A172 (cell line): ENCODE results near the gene NUB1. TPM values are rescaled to one million over a fixed set of nuclear protein-coding genes. Genes with fewer than 3 reads are reported as not detected.

Experiments
- DNase-seq: peaks from one replicate; pipeline ENCODE4 v3.0.0-alpha.2; 2015; ENCODE audit warnings: low spot score
- total RNA-seq: library from RNA; depleted of rRNA; stranded (reverse); fragments of >200 nt; shearing (Covaris generic); gene quantifications from 2 replicates; pipeline ENCODE4 v1.2.3, GENCODE V29; 2014; rRNA removed

NUB1 gene
- total RNA-seq, 1 experiment from 2014 or later: 58.0 TPM

DNA sequence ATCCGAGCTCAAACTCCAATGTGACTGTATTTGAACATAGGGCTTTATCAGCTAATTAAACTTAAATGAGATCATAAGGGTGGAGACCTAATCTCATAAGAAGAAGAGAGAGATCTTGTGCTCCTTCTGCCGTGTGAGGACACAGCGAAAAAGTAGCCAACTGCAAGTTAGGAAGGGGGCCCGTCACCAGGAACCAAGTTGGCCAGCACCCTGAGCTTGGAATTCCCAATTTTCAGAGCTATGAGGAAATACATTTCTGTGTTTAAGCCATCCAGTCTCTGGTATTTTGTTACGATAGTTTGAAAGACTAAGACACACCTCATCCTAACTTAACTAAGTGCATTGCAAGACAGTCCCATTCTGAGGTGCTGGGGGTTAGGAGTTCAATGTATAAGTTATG, 82.3 kb downstream of the NUB1 start:
- no peak for DNase-seq

DNA sequence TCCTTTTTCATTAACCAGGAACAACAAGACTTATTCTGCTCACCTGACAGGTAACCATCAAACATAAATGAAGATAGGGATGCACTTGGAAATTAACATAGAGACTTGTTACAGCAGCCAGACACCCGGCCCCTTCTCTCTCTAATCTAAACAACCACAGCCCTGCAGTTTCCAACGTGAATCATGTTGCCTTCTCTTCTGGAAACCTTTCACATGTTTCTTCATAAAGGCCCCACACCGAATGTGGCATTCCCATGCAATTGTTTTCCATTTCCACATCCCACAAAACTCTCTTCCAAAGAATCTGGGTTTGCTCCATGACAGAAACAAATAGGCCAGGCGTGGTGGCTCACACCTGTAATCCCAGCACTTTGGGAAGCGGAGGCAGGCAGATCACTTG, 83.2 kb downstream of the NUB1 start:
- DNase-seq: no peak

DNA sequence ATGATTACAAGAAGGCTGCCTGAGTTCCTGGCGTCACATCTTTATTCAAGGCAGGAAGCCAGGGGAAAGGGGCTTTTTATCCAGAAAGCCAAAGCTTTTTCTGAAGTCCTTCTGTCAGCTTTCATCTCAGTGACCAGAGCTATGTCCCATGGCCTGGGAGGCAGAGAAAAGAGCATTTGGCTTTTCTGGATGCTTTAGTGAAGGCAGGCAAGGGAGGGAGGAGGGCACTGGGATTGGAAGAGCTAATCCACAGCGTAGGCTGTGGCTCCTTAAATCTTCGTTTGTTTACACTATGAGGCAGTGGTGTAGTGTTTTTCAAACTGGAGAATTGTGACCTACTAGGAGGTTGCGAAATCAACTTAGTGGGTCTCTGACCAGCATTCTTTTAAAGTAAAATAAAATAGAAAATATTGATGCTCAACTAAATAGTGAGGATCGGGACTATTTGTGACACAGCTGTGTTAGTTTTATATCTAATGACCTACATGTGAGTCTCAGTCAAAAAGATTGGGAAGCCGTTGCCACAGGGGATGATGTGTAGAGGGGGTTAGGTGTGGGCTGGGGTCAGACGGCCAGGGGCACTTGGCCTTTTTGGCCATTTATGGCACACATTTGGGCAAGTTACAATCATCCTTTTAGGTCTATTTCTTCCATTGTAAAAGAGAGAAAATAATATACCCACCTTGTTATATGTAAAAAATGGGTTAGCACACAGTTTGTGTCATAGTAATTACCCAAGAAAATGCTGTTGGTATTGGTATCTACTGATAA, 84.2 kb downstream of the NUB1 start:
- peak; percentile 54 for DNase-seq

DNA sequence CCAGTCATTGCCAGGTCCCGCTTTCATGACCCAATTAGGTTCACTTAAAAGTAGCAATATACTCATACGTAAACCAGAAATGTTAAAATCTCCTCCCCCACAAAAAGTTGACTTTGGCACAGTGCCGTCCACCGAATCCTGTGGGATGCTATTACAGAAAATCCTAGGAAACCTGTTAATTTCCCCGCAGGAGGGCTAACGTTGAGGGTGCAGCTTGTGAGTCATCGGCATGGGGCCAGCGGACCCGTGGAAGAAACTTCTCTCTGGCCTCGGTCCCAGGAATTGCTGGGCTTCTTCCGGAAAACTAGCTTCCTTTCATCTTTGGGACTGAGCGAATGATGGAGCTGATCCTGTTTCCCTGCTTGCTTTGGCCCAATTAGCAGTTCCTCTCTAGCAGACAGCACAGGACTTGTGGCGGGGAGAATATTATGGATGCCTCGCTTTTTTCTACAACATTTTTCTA, 84.9 kb downstream of the NUB1 start:
- DNase-seq: peak; percentile 96

DNA sequence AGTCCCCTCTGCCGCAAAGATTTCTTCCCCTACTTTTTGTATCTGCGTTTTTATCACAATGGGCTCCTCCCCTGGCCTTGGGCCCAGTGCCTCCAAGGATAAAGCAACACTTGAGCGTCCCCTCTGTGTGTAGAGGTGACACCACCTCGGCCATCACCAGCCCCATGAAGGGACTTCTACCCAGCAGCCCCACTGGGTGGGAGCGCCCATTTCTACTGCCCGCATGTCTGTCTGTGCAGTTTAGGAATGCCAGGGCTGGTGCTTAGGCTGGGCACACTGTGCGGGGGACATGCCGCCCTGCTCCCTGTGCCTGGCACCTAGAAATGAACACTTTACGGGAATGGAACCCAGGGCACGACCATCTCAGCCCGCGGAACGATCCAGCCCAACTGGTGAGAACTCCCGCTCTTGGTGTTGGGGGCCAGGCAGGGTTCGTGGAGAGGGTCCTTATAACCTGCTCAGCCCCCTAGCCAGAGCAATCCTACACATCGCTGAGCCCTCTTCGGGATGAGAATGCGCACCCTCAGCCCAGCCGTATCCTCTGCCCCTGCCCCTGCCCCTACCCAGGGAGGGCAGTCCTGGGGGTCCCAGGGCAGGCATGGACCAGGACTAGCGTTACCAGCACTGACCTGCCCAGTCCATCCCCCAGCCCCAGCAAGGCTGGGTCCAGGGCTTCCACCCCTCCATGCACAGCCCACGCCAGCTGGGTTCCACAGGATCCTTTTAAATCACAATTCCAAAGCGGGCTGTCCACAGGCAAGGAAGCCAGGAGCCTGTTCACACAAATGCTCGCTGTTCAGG, 85.5 kb downstream of the NUB1 start:
- DNase-seq: no peak

DNA sequence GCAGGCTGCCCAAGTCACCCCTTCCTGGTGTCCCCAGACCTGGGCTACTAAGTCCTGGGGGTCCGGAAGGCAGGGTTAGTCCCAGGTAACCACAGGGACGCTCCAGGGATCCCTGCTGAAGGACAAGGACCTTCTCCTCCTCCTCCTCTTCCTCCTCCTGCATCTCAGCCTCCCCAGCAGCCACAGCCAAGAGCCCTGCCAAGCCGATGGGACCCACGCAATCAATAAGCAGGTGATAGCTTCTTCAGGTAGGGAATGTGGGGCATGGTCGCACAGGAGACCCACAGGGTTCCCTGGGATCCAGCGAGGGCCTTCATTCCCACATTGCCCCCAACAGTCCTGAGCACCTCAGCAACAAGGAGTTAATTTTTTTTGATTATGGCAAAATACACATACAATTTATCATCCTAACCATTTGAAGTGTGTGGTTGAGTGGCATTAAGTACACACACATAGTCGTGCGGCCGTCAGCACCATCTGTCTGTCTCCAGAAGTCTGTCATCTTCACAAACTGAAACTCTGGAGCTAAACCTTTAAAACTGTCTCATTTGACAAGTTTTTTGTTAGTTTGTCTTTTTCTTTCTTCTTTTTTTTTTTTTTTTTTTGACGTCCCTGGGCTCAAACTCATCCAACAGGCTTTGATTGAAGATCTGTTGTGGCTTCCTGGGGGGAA, 86.2 kb downstream of the NUB1 start:
- DNase-seq: no peak

Other genes starting within 250 kb of the NUB1 start
- gene GBX1, start 174.1 kb upstream of the NUB1 start, total RNA-seq: 0.41 TPM in 1 of 2 replicates, not detected in the other
- not detected in 2 replicates for gene ASB10, start 154.6 kb upstream of the NUB1 start, total RNA-seq
- gene H2BK1, start 131.3 kb upstream of the NUB1 start, total RNA-seq: not detected in 2 replicates
- gene ABCF2, start 114.6 kb upstream of the NUB1 start, total RNA-seq: 55.6 and 65.6 TPM in 2 replicates
- 36.5 and 37.8 TPM in 2 replicates for gene CHPF2, start 109.3 kb upstream of the NUB1 start, total RNA-seq
- gene SMARCD3, start 93.1 kb upstream of the NUB1 start, total RNA-seq: 22.2 and 26.7 TPM in 2 replicates
- 0.10 TPM in 1 of 2 replicates, not detected in the other for gene WDR86, start 68.2 kb downstream of the NUB1 start, total RNA-seq
- gene CRYGN, start 98.3 kb downstream of the NUB1 start, total RNA-seq: 1.2 TPM in 1 of 2 replicates, not detected in the other
- gene RHEB, start 178.1 kb downstream of the NUB1 start, total RNA-seq: 247 and 273 TPM in 2 replicates